ENCODE data around the gene CALHM2.

Gene CALHM2

DNA sequence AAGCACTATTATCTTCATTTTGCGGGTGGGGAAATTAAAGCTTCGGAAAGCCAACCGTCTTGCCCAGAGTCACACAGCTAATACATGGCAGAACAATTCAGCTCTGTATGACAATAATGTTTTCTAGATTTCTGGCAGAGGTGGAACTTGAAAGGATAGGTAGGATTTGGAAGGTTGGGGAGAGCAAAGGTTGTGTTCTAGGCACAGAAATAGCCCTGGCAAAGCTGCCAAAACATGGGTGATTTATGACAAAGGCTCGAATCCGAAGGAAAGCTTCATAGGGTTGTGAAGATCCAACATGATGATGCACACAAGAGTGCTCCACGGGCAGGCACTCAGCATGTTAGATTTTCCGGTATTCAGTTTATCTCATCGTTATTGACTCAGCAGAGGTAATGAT lies 36.6 kb downstream of the CALHM2 start:
- TF ChIP-seq SIN3A (IDR thresholded peaks at IDR 0.05; ENCODE audit: borderline replicate concordance, insufficient read depth, low read length) (no peak), FOXP2 (optimal IDR thresholded peaks at IDR 0.05; ENCODE audit: borderline replicate concordance, extremely low read depth, extremely low read length, insufficient read depth) (no peak), POLR2AphosphoS5 (IDR thresholded peaks at IDR 0.05; ENCODE audit: low read depth, low read length) (no peak), TAF1 (IDR thresholded peaks at IDR 0.05; ENCODE audit: borderline replicate concordance, insufficient read depth, low read length) (no peak)
- TF ChIP-seq, protein P1, sequence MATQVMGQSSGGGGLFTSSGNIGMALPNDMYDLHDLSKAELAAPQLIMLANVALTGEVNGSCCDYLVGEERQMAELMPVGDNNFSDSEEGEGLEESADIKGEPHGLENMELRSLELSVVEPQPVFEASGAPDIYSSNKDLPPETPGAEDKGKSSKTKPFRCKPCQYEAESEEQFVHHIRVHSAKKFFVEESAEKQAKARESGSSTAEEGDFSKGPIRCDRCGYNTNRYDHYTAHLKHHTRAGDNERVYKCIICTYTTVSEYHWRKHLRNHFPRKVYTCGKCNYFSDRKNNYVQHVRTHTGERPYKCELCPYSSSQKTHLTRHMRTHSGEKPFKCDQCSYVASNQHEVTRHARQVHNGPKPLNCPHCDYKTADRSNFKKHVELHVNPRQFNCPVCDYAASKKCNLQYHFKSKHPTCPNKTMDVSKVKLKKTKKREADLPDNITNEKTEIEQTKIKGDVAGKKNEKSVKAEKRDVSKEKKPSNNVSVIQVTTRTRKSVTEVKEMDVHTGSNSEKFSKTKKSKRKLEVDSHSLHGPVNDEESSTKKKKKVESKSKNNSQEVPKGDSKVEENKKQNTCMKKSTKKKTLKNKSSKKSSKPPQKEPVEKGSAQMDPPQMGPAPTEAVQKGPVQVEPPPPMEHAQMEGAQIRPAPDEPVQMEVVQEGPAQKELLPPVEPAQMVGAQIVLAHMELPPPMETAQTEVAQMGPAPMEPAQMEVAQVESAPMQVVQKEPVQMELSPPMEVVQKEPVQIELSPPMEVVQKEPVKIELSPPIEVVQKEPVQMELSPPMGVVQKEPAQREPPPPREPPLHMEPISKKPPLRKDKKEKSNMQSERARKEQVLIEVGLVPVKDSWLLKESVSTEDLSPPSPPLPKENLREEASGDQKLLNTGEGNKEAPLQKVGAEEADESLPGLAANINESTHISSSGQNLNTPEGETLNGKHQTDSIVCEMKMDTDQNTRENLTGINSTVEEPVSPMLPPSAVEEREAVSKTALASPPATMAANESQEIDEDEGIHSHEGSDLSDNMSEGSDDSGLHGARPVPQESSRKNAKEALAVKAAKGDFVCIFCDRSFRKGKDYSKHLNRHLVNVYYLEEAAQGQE (IDR thresholded peaks at IDR 0.05; ENCODE audit: insufficient read depth in 1 of 2, low read depth in 2 of 2, low read length in 2 of 2): no peak

DNA sequence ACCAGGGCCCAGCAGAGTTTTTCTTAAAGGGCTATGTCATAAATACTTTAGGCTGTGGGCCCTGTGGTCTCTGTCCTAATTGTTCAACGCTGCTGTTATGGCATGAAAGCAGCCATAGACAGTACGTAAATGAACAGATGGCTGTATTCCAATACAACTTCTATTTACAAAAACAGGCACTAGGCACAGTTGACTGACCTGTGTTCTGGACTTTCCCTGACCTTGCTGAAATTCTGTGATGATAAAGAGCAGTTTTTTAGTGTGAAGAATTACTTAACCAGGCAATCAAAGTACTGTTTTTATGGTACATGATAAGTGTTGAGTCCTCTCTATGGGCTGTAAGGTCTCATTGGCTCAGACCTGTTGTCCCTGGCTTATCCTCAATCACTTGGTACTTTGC lies 38.6 kb downstream of the CALHM2 start:
- TF ChIP-seq TAF1 (IDR thresholded peaks at IDR 0.05; ENCODE audit: borderline replicate concordance, insufficient read depth, low read length) (no peak), POLR2AphosphoS5 (IDR thresholded peaks at IDR 0.05; ENCODE audit: low read depth, low read length) (no peak), SIN3A (IDR thresholded peaks at IDR 0.05; ENCODE audit: borderline replicate concordance, insufficient read depth, low read length) (no peak), FOXP2 (optimal IDR thresholded peaks at IDR 0.05; ENCODE audit: borderline replicate concordance, extremely low read depth, extremely low read length, insufficient read depth) (no peak)
- TF ChIP-seq, protein P1 (IDR thresholded peaks at IDR 0.05; ENCODE audit: insufficient read depth in 1 of 2, low read depth in 2 of 2, low read length in 2 of 2): no peak

DNA sequence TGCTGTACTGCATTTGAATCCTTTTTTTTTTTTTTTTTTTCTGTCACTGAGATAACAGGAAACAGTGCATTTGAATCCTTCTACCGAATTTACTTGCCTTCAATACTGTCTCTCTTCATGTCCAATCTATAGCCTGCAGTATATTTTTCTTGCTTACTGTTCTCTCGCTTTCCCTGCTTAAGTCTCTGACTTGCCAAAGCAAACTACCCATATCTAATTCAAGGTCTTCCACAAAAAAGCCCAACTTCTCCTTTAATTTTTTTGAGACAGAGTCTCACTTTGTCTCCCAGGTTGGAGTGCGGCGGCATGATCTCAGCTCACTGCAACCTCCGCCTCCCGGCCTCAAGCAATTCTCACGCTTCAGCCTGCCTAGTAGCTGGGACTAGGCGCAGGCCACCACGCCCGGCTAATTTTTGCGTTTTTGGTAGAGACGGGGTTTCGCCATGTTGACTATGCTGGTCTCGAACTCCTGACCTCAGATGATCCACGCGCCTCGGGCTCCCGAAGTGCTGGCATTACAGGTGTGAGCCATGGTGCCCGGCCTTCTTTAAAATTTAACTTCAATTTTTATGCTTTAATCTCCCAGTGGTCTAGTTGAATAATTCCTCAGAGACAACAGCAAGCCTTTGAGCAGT lies 54.9 kb downstream of the CALHM2 start:
- no peak for TF ChIP-seq FOXP2 (optimal IDR thresholded peaks at IDR 0.05; ENCODE audit: borderline replicate concordance, extremely low read depth, extremely low read length, insufficient read depth)
- TF ChIP-seq POLR2AphosphoS5 (IDR thresholded peaks at IDR 0.05; ENCODE audit: low read depth, low read length): no peak
- TF ChIP-seq SIN3A (IDR thresholded peaks at IDR 0.05; ENCODE audit: borderline replicate concordance, insufficient read depth, low read length): no peak
- no peak for TF ChIP-seq TAF1 (IDR thresholded peaks at IDR 0.05; ENCODE audit: borderline replicate concordance, insufficient read depth, low read length)
- TF ChIP-seq, protein P1 (IDR thresholded peaks at IDR 0.05; ENCODE audit: insufficient read depth in 1 of 2, low read depth in 2 of 2, low read length in 2 of 2): no peak

DNA sequence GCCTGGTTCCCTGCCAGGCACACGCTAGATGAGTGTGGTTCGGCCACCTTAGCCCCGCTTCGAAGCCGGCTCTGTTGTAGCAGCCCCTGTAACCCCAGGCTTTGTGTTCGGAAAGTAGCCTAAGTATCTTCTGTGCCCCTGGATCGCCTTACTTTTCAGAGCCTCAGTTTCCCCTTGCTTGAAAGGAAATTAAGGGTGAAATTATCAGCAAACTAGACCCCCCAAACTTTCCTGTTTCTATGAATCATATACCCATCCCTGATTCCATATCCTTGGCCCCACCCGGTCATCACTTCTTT lies 55.4 kb downstream of the CALHM2 start:
- TF ChIP-seq SIN3A (IDR thresholded peaks at IDR 0.05; ENCODE audit: borderline replicate concordance, insufficient read depth, low read length) (no peak), TAF1 (IDR thresholded peaks at IDR 0.05; ENCODE audit: borderline replicate concordance, insufficient read depth, low read length) (no peak), POLR2AphosphoS5 (IDR thresholded peaks at IDR 0.05; ENCODE audit: low read depth, low read length) (no peak; the same call in 1 of the 2 replicates), FOXP2 (optimal IDR thresholded peaks at IDR 0.05; ENCODE audit: borderline replicate concordance, extremely low read depth, extremely low read length, insufficient read depth) (no peak)
- TF ChIP-seq, protein P1 (IDR thresholded peaks at IDR 0.05; ENCODE audit: insufficient read depth in 1 of 2, low read depth in 2 of 2, low read length in 2 of 2): no peak
